NCI-H2081 (cell line): ENCODE data around the gene RNU1-2.
A peak's percentile ranks its signal among the peaks of the same experiment; 100 is the strongest.
"Not testable (repeated sequence)": the region's sequence is repeated elsewhere in the genome, so short reads cannot be mapped to it uniquely, and the experiment has no call there.

Experiments used
- DNase-seq, 2 experiments: peaks; one replicate each; lab custom pipeline; 2025; lab: John Stamatoyannopoulos, UW

RNU1-2 gene

DNA sequence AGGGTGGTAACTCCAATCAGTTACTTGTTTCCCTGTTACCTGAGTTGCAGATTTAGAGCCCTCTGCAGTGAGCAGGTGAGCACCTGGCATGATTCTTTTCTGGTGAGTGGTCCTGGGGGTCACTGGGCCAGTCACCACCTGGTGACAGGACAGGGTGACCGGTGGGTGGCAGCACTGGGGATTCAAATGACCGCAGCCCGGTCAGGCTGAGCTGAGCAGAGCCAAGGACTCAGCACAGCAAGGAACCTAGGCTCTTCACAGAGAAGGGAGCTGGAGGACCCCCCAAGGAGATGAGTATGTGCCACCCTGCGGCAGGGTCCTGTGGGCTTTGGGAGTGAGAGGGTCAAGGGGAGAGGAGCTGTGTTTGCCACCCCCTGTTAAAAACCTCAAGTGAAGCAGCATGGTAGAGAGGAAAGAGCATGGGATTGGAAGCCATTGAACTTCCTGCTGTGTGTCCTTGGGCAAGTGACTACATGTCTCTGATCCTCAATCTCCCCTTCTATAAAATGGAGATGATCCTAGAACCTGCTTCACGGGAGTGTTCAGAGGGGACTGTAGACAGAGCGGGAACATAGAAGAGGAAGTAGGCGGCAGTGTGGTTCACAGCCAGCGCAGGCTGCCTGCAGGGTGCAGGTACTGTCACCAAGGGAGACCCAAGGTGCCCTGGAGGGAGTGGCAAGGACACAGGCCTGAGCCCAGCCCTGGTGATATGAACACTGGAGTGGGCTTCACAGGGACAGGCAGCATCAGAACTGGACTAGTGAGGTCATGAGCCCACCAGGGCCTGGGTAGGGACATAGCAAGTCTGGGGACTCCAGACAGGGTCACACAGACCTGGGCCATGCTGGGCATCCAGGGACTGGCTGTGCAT is 16.3 kb downstream of the RNU1-2 start:
- not testable (repeated sequence) for DNase-seq

DNA sequence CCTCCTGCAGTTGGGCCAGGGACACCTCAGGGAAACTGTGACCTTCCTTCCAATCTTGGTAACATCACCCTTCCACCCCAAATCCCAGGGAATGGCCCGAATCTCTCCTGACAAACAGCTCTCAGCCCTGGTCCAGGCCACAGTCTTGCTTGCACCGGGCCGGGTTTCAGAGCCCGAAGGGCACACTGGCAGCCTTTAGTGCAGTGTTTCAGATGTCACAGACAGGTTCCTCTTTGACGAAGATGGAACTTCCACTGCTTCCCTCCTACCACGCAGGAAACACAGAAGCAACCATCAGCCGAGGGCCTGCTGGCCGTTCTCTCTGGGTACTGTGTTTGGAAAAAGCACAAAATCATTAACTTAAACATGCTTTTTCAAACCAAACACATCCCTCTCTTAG is 17.0 kb downstream of the RNU1-2 start:
- not testable (repeated sequence) for DNase-seq

DNA sequence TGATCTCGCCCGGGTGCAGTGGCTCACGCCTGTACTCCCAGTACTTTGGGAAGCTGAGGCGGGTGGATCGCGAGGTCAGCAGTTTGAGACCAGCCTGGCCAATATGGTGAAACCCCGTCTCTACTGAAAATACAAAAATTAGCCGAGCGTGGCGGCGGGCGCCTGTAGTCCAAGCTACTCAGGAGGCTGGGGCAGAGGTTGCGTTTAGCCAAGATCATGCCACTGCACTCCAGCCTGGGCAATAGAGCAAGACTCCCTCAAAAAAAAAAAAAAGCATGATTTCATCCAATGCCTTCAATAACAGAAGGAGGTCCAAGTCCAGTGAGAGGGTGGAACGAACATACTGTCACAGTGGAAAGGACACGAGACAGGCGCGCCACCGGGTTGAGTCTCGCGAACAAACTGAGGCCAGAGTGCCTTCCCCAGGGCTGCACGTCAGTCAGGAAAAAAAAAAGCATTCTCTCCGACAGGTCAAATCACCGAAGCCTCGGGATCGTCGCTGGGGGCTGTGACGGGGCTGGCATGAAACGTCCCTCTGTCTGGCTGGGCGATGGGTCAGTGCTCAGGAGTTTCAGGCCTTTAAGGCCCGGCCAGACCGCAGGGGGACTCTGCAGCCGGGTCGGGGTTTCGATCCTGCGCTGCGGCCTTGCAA is 17.5 kb downstream of the RNU1-2 start:
- DNase-seq: no peak

DNA sequence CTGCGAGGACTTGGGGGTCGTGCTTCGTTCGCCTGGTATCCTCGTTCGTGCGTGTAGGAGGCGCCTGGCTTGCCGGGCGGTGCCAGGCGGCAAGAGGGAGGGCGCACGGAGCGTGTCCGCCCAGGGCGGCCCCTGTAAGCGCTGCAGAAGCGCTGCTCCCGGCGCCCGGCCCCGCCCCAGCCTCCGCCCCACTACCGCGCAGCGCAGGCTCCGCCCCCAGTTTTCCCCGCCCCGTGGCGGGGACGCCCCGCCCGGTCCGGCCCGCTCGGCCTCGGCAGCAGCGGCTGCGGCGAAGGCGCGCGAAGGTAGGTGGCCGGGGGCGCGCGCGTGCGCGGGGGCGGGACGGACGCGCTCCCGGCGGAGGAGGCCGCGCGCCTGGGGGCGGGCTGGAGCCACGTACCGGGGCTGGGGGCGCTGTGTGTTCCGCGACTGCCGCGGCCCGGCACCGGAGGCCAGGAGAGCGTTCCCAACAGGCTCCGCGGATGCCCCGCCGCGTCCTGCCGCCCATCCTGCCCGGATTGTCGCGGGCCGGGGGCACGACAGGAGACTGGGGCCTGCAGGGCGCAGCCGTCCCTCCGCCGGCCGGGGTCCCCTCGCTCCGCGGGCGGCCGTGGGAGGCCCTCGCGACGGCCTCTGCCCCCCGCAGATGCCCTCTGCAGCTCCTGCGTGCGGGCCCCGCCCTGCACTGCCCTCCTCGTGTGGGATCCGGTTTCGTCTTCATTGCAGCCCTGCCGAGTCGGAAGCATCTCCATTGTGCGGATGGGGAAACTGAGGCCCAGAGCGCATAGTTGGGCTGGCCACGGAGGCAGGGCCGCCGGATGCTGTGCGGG is 18.3 kb downstream of the RNU1-2 start:
- peak; percentile 91 to 92 for DNase-seq

DNA sequence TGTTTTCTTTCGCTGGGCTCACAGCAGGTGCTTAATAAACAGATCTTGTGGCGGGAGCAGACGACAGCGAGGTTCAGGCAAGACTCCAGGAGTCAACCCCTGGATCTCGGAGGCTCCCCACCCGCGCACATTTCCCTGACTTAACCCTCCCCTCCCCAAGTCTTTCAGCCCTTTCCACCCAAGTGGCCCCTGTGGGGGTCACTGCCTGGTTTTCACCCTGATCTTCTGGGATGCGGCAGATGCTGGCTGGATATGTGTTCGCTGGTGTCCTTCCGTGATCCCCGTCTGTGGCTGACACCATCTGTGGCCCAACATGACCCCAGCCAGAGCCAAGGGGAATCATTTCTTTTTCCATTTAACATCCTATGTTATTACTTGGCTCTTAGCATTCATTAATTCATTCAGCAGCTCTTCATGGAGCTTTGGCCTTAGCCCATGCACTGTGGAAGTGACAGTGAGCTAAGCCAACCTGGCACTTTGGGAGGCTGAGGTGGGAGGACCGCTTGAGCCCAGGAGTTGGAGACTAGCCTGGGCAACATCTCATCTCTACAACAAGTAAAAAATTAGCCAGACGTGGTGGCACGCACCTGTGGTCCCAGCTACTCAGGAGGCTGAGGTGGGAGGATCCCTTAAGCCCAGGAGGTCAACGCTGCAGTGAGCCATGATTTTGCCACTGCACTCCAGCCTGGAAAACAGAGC is 19.3 kb downstream of the RNU1-2 start:
- DNase-seq: not testable (repeated sequence)

DNA sequence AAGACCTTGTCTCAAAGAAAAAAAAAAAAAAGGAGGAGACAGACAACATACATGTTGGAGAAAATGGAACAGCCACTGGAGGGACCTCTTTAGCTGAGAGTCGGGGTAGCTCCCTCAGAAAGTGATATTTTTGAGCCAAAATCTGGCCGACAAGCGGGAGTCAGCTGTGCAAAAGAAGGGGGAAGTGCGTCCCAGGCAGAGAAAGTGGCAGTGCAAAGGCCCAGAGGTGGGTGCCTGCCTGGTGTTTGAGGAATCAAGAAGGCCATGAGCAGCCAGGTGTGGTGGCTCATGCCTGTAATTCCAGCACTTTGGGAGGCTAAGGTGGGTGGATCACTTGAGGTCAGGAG is 19.8 kb downstream of the RNU1-2 start:
- DNase-seq: peak in 1 of 2 experiments; percentile 17

DNA sequence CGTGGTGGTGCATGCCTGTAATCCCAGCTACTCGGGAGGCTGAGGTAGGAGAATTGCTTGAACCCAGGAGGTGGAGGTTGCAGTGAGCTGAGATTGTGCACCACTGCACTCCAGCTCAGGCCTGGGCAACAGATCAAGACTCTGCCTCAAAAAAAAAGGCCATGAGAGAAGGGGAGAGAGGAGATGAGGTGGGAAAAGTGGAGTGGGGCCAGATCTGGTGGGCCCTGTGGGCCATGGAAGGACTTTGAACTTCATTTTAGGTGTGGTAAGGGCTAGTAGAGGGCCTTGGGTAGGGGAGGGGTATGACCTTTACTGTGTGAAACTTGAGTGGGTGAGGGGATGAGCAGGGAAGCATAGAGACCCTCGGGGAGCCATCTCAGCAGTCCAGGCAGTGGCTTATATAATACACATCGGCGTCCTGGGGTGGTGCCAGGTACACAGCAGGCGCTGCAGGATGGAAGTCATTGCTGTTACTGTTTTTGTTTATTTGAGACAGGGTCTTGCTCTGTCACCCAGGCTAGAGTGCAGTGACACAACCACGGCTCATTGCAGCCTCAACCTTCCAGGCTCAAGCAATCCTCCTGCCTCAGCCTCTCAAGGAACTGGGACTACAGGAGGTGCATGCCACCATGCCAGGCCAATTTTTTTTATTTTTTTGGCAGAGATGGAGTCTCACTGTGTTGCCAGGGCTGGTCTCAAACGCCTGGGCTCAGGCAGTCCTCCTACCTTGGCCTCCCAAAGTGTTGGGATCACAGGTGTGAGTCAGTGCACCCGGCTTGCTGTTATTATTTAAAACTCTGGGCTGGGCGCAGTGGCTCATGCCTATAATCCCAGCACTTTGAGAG is 20.5 kb downstream of the RNU1-2 start:
- DNase-seq: not testable (repeated sequence)

DNA sequence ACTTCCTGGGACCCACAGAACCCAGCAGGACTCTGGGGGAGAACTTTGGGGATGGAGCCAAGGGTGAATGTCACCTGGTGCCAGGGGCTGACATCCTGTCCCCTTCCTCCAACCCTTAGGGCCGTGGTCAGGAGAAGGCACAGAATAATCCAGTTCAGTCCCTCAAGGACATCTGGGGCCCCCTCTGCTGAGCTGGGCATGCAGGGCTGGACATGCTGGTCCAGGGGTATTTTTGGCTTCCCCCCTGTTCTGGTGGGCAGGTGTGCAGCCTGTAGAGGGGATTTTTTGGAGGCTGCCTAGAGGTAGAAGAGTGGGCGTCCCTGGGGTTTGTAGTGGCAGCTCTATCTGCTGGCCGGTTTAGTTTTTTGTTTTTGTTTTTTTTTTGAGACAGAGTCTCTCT is 22.6 kb downstream of the RNU1-2 start:
- DNase-seq: no peak

DNA sequence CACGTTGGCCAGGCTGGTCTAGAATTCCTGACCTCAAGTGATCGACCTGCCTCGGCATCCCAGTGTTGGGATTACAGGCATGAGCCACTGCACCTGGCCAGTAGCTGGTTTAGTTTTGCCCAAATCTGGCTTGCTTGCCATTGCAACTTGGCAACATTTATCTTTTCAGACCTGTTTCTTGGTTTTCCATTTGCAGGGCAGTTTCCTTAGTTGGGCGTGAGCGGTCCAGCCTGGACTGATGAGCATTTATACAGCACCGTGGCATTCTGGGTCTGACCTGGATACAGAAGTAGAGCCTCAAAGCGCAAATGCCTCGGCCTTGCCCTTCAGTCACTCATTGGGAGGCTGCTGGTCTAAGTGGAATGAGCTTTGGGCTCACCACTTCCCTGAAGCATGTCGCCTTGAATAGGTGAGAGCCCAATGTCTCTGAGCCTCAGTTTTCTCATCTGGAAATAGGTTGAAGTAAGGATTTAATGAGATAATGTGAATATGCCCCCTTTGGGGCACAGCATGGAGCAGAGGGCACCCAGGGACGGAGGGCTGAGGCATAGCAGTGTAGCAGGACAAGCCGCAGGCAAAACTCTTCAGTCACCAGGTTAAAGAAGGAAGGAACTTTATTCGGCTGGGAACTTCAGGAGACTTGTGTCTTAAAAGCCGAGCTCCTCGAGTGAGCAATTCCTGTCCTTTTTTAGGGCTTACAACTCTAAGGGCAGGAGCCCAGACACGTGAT is 23.3 kb downstream of the RNU1-2 start:
- not testable (repeated sequence) for DNase-seq

DNA sequence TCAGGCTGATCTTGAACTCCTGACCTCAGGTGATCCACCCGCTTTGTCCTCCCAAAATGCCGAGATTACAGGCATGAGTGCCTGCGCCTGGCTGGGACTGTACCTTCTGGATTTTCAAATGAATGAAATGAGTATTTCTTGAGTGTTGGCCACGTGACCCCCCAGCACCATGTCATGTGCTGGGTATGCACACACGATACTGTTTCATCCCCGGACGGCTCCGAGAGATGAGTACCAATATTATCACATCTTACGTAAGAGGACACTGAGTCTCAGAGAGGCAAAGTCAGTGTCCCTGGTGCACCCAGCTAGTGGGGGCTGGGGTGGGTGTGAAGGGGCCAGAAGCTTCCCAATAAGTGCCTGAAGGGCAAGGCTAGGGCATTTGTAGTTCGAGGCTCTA is 25.2 kb downstream of the RNU1-2 start:
- no peak for DNase-seq

DNA sequence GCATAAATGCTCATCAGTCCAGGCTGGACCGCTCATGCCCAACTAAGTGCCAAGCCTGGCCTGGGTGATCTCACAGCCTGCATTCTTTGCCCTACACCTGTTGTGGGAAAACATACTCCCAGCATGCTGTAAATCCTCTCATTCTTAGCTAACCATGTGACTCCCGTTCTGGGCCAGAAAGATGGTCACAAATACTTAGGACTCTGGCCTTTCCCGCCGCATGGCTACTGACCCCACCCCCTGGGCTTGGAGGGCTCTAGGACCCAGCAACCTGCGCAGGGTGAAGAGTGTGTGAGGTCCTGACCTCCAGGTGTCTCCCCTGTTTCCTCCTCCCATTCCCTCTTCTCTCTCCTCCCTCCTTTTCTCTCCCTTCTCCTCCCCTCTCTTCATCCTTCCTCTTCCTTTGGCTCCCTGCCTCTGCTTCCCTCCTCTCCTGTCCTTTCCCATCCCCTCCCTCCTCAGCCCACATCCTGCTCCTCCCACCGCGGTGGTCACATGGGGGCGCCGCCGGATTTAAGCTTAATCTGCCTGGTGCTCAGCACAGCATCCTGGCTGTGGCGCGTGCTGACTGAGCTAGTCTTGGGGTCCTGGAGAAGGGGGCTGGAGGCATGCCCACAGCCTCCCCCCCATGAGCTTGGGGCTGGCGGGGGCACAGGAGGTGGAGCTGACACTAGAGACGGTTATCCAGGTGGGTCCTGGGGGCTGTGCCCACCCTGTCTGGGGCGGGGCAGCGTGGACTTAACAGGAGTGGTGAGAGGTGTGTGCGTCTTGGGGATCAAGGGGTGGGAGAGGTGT is 25.8 kb downstream of the RNU1-2 start, which contains the start of gene CROCC:
Gene CROCC (plus strand): TSS at position 541 of the 795 bp plus-strand sequence. CDS start 88 bp downstream, at position 629.
- DNase-seq: no peak

DNA sequence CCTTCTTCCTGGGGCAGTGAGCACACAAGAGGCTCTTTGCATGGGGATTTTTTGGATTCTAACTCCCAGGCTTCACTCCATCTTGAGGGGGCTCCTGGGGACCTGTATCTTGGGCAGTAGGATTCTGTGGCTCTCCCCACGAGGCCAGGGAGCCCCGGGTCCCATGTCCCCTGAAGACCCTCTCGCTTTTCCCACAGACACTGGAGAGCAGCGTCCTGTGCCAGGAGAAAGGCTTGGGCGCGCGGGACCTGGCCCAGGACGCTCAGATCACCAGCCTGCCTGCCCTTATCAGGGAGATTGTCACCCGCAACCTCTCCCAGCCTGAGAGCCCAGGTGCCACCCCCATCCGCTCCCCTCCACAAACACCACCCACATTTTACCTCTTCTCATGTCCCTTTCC is 26.7 kb downstream of the RNU1-2 start:
- no peak for DNase-seq

DNA sequence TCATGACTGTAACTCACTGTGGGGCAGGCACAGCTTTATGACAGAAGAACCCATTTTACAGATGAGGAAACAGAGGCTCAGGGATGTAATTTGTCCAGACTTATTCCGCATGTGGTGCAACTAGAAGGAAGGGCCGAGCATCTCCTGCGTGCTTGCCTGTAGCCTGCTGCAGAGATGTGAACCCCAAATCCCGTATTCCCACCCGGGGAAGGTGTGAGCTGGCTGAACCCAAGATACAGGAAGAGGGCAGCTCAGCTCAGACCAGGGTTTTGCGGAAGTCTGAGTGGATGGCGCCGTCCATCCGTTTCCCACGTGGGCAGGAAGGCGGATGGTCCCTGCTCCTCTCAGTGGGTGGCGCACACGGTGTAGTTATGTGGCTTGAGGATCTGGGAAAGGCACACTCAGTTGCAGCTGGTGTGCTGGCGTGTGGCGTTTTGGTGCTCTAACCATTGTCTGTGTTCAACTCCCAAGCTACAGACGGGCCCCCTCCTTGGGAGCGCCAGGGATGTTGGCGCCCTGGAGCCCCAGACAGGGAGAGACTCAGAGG is 27.2 kb downstream of the RNU1-2 start:
- no peak for DNase-seq

DNA sequence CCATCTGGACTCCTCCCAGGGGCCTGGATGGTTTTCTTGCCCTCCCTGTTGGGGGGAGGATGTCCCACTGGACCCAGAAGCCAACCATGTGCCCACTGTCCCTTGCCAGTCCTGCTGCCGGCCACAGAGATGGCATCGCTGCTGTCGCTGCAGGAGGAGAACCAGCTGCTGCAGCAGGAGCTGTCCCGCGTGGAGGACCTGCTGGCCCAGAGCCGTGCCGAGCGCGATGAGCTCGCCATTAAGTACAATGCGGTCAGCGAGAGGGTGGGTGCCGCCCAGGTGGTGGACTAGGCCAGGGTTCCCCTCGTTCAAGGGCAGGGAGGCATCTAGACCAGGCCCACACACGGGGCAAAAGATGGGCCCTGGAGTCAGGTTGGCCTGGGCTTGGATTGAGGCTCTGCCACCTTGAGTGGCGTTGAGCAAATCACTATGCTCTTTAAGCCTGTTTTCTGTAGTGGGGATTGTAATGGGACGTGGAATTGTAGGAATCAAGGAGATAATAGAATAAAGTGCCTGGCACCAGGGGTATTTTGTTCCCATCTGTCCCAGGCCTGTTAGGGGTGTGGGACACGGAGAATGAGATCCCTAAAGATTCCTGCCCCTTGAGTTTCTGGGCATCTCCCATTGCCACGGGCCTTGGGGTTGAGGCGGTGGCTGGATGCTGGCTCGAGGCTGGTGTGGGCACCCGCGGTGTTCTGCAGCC is 28.6 kb downstream of the RNU1-2 start:
- DNase-seq: no peak

DNA sequence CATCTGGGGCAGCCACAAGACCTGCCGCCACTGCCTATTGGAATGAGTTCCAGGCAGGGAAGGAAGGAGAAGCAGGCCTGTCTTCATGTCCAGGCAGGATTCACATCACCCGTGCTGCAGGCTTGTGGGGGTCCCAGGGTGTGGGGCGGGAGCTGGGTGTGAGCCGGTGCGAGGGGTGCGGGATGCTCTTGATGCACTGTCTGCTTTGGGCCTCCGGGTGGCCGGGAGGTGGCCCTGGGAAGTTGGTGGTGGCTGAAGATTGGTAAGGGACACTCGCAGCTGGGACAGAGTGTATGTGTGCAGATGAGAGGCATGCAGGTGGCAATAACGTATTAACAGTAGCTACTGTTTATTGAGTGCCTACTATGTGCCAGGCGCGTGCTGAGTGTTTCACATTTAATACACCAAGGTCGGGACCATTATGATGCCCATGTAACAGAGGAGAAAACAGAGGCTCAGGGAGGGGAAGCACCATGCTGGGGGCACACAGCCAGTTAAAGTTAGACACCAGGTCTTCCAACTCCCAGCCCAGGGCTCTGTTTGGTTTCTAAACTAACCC is 29.2 kb downstream of the RNU1-2 start:
- DNase-seq: no peak

DNA sequence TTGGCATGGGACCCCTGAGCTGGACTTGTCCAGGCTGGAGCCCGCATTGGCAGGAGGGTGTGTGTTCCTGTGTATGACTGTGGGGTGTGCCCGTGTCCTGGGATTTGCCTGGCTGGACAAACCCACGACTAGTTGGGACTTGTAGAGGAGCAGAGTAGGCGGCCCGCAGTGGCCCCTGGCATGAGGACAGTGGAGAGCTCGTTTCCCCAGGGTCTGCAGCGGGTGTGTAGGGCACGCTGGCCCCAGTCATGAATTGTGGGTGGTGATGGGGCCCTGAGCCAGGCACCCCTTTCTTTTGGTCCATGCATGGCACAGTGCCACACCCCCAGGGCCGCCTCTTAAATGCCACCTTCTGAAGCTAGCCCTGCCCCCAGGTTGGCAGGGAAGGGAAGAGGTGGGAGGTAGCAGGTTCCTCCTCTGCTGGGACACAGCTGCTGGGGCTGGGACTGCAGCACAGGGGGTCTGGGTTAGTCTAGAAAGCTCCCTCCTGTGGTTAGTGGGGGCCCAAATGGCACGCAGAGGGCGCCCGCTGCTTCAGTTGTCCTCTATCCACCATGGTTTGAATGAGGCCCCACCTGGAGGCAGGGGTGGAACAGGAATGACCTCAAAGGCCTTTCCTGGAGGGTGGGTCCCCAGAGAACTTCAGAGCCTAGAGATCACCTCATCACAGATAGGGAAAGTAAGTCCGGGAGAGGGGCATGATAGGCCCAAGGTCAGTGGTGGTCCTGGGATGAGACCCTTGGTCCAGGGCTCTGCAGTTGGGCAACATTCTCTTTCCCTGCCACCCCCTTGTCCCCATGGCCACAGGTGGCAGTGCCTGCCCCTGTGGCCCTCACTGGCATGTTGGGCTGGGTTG is 30.1 kb downstream of the RNU1-2 start:
- no peak for DNase-seq

DNA sequence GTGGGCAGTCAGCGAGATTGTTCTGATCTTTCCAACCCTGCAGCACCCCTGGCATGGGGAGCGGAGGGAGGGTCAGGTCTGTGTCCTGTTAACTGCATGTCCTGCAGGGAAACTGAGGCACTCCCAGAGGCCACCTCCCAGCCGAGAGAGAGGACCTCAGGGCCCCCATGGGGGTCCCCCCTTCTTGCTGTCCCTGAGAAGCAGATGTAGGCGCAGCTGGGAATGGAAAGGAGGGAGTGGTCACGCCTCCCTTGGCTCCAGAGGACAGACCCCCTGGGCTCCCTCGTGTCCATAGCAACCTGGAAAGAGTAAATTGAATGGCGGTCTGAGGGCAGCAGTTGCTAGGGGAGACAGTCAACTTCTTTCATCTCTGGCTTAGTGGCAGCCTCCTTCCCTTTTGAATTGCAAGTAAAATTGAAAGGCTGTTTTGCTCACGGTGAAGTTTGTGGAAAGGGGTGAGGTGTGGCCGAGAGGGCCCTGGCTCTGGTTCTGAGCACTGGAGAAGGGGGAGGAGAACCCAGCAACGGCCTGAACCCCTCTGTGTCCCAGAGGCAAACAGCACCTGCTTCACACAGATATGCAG is 30.8 kb downstream of the RNU1-2 start:
- DNase-seq: peak; percentile 80 to 91
